Kidney epithelial cell (primary cell): ENCODE results near the gene LGALS16. TPM values are rescaled to one million over a fixed set of nuclear protein-coding genes. Genes with fewer than 3 reads are reported as not detected.

Experiments used
- DNase-seq: peaks from one replicate; pipeline ENCODE4 v3.0.0-alpha.2; 2010; ENCODE audit warnings: low read depth
- H3K27me3 ChIP-seq: 2 replicates; pipeline ENCODE4 v1.6.0; 2011; ENCODE audit warnings: low read length; ENCODE audit not compliant: control insufficient read depth, insufficient read depth
- H3K36me3 ChIP-seq: 2 replicates; pipeline ENCODE4 v1.5.1; 2011; ENCODE audit warnings: low read length; ENCODE audit not compliant: control insufficient read depth, insufficient read depth
- H3K4me3 ChIP-seq: 2 replicates; pipeline ENCODE4 v1.5.1; 2011; ENCODE audit warnings: low read depth, mild to moderate bottlenecking, control low read depth, low read length
- total RNA-seq: library from RNA; depleted of rRNA; stranded (reverse); fragments of >200 nt; gene quantifications from 2 replicates; pipeline ENCODE4 v1.2.3, GENCODE V29; 2015
- TF ChIP-seq, protein P1 (sequence below): IDR thresholded peaks from 2 replicates; pipeline ENCODE4 v1.5.1; 2011; ENCODE audit warnings: mild to moderate bottlenecking, moderate library complexity, low read length, control low read depth, inconsistent platforms; ENCODE audit not compliant: insufficient read depth, poor library complexity, severe bottlenecking

The LGALS16 gene
- total RNA-seq, 1 donor from 2014 or later, result not detected

DNA sequence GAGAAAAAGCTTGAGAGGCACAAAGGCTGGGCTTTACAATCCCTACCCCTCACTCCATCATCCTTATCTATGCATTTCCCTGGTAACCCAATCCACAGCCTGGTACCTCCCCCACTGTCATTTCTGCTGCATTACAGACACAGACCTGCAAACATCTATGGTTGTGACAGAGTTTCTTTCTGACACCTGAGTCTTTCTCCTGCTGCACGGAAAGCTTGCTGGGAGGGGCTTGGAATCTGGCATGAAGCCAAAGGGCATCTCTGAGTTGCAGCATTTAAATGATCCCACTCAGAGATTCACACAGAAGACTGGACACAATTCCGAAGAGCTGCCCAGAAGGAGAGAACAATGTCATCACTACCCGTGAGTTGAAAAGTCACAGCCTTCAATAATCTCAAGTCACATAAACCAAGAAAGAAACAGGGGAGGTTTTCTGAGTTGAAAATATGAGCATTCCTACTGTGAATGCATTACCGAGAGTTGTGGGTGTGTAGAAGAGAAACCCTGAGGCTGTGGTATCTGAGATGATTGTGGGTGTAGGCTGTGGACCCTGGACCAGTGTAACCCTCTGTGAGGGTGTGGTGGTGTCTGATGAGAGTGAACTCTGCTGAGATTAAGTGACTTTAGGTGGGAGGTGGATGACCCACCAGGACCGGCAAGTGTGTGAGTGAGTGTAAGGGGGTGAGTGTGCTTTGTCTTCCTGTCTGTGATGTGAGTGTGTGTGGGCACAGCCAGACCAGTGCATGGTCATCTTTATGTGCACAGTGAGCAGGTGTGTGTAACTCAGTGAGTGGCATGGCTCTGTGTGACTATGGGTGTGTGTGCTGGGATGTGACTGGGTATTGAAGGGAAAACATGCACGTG is 48.7 kb downstream of the LGALS16 start, which contains the start of gene LGALS14:
Gene LGALS14 (plus strand): TSS at position 301 of the 864 bp plus-strand sequence. CDS start 48 bp downstream, at position 349.
- no peak for DNase-seq
- Histone ChIP-seq H3K27me3 (no peaks in the 10 kb centered on the region), H3K4me3 (no peak within 1 kb of the TSS), H3K36me3 (no peaks in the 10 kb centered on the region)
- TF ChIP-seq, protein P1, sequence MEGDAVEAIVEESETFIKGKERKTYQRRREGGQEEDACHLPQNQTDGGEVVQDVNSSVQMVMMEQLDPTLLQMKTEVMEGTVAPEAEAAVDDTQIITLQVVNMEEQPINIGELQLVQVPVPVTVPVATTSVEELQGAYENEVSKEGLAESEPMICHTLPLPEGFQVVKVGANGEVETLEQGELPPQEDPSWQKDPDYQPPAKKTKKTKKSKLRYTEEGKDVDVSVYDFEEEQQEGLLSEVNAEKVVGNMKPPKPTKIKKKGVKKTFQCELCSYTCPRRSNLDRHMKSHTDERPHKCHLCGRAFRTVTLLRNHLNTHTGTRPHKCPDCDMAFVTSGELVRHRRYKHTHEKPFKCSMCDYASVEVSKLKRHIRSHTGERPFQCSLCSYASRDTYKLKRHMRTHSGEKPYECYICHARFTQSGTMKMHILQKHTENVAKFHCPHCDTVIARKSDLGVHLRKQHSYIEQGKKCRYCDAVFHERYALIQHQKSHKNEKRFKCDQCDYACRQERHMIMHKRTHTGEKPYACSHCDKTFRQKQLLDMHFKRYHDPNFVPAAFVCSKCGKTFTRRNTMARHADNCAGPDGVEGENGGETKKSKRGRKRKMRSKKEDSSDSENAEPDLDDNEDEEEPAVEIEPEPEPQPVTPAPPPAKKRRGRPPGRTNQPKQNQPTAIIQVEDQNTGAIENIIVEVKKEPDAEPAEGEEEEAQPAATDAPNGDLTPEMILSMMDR, result no peak

DNA sequence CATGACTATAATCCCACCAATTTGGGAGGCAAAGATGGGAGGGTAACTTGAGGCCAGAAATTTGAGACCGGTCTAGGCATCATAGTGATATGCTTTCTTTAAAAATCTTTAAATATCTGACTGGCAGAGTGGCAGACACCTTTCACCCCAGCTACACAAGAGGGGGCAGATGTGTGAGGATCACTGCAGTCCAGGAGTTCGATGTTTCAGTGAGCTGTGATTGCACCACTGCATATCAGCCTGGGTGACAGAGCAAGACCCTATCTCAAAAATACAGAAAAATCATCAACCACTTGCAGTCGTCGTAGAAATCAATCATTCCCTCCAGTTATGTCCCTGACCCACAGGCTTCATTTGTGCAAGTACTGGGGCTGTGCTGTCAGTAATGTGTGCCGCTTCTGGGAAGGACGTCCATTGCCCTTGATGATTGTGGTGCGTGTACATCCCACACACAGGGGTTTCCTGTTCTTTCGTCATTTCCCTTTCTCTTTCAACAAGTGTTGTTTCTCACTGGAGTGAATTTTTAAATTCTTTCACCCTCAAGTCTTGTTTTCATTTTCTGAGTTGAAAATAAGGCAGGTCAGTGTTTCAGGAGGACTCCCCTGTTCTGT is 50.0 kb downstream of the LGALS16 start:
- Histone ChIP-seq H3K27me3 (no peaks in the 10 kb centered on the region), H3K4me3 (no peak overlapping the region), H3K36me3 (no peaks in the 10 kb centered on the region)
- TF ChIP-seq, protein P1, result no peak
- no peak for DNase-seq

DNA sequence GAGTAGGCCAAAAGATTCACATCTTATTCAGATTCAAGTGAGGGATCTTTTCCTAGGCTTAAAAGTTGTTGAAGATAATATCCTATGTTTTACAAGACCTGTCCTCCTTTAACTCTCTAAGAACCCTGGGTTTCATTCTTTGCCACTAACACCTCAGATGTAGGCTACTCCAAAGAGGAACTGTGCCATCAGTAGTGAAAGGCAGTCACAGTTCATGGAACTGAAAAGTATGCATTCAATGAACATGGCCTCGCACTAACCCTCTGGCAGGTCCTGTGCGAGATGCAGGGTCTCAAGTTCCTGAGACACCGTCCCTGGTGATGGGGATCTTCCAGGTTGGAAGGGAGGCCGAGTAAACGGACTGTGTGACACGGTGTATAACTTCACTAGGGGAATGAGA is 52.9 kb downstream of the LGALS16 start:
- Histone ChIP-seq H3K36me3 (no peaks in the 10 kb centered on the region), H3K27me3 (no peaks in the 10 kb centered on the region), H3K4me3 (no peak overlapping the region)
- TF ChIP-seq, protein P1, result no peak
- DNase-seq, result no peak

DNA sequence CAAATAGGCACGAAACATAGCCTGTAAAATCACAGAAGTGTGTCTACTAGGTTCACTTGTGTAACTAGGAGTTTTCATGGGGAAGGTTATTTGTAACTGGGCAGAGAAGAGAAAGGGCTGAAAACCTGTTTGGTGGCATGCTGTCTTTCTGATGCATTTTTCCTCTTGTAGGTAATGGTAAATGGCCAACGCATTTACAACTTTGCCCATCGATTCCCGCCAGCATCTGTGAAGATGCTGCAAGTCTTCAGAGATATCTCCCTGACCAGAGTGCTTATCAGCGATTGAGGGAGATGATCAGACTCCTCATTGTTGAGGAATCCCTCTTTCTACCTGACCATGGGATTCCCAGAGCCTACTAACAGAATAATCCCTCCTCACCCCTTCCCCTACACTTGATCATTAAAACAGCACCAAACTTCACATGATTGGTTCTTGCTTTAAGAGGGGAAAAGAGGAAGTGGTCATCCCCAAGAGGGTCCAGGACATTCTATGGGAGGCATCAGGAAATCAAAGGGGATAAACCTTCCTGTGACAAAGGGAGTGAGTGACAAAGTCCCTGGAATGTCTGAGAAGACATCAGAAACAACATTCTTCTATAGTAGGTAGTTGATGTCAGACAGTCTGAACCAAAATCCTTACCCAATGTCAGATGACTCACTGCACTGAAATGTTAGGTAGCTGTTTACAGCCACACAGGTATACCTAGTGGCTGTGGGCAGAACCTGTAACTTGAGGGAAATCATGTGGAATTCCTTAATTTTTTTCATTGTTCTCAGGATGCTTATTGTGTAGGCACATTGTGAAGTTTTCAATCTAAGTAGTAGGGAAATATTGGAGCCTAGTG is 53.5 kb downstream of the LGALS16 start:
- DNase-seq, result no peak
- H3K27me3 ChIP-seq, result no peaks in the 10 kb centered on the region
- no peaks in the 10 kb centered on the region for H3K36me3 ChIP-seq
- TF ChIP-seq, protein P1, result no peak
- H3K4me3 ChIP-seq, result no peak overlapping the region

Other genes starting within 250 kb of the LGALS16 start
- gene ZFP36, start 249.1 kb upstream of the LGALS16 start, total RNA-seq, result 7.5 and 12.4 TPM in 2 replicates
- 22.8 and 46.9 TPM in 2 replicates for gene PLEKHG2, start 243.2 kb upstream of the LGALS16 start, total RNA-seq
- gene RPS16, start 220.0 kb upstream of the LGALS16 start, total RNA-seq, result 1,721 and 2,288 TPM in 2 replicates
- 106 and 121 TPM in 2 replicates for gene SUPT5H, start 210.3 kb upstream of the LGALS16 start, total RNA-seq
- 89.0 and 94.3 TPM in 2 replicates for gene TIMM50, start 175.1 kb upstream of the LGALS16 start, total RNA-seq
- gene DLL3, start 157.0 kb upstream of the LGALS16 start, total RNA-seq, result 2.4 and 4.7 TPM in 2 replicates
- 0.27 and 0.42 TPM in 2 replicates for gene SELENOV, start 140.8 kb upstream of the LGALS16 start, total RNA-seq
- gene EID2B, start 123.1 kb upstream of the LGALS16 start, total RNA-seq, result 1.3 and 3.1 TPM in 2 replicates
- 11.6 and 14.4 TPM in 2 replicates for gene EID2, start 115.8 kb upstream of the LGALS16 start, total RNA-seq
- gene LGALS13, start 53.4 kb upstream of the LGALS16 start, total RNA-seq, result not detected in 2 replicates
- not detected in 2 replicates for gene LGALS14, start 48.6 kb downstream of the LGALS16 start, total RNA-seq
- gene CLC, start 82.1 kb downstream of the LGALS16 start, total RNA-seq, result not detected in 2 replicates
- gene LEUTX, start 122.9 kb downstream of the LGALS16 start, total RNA-seq, result not detected in 2 replicates
- 19.3 and 26.6 TPM in 2 replicates for gene DYRK1B, start 178.2 kb downstream of the LGALS16 start, total RNA-seq
- gene FBL, start 190.5 kb downstream of the LGALS16 start, total RNA-seq, result 162 and 224 TPM in 2 replicates